ENCODE results near the gene ASXL1. TPM values are rescaled to one million over a fixed set of nuclear protein-coding genes. Genes with fewer than 3 reads are reported as not detected.

The ASXL1 gene
- total RNA-seq, 1 donor from 2014 or later = 136 TPM

DNA sequence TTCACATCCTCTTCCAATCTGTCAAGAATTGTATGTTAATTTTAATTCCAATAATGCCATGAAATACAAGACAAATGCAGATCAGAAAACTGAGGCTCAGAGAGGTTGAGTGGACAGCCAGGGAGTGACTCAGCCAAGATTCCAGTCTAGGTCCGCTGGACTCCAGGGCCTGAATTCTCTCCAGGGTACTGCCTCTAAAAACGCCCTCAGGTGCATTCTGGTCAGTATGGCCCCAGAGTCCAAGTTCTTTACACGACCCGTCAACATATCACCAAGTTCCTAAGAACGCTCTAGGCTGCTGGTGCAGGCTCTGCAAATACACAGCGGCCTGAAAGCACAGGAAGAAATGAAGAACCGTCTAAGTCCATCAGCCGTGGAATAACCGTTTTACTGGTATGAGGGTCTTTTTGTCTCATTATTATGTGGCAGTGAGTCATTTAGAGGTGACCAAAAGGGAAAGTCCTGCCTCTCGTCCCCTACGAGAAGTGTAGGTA is 709 bp upstream of the ASXL1 start:
- Mint-ChIP-seq H3K27ac (peak overlapping the region; percentile 100), H3K36me3 (ENCODE audit: low read depth) (peaks cover 21% of the 10 kb centered on the region), H3K9me3 (no peaks in the 10 kb centered on the region), H3K4me1 (ENCODE audit: low read depth) (peaks cover 62% of the 10 kb centered on the region), H3K27me3 (ENCODE audit: insufficient read depth) (no peaks in the 10 kb centered on the region), H3K4me3 (peak overlapping the region; percentile 96)
- intact Hi-C loops (cut with micrococcal nuclease) = loop anchor here (5.0 to 10.0 kb wide), 5 partner anchors 35 to 753 kb away; partner anchors contain the start of genes ID1 and PDRG1
- DNase-seq (ENCODE audit: low spot score) = no peak

DNA sequence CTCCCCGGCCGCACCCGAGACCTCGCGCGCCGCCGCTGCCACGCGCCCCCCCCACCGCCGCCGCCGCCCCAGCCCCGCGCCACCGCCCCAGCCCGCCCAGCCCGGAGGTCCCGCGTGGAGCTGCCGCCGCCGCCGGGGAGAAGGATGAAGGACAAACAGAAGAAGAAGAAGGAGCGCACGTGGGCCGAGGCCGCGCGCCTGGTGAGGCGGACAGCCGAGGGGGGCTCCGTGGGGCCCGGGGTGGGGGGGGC is 426 bp downstream of the ASXL1 start:
- H3K27me3 Mint-ChIP-seq (ENCODE audit: insufficient read depth) = no peaks in the 10 kb centered on the region
- no peak for DNase-seq (ENCODE audit: low spot score)
- H3K9me3 Mint-ChIP-seq = no peaks in the 10 kb centered on the region
- intact Hi-C loops (cut with micrococcal nuclease) = loop anchor here (1.0 to 10.0 kb wide), 13 partner anchors 8 to 754 kb away; partner anchors contain the start of genes ID1, PDRG1, PLAGL2 and POFUT1
- H3K27ac Mint-ChIP-seq = no peak overlapping the region
- H3K4me3 Mint-ChIP-seq = no peak overlapping the region
- H3K36me3 Mint-ChIP-seq (ENCODE audit: low read depth) = peaks cover 25% of the 10 kb centered on the region
- peaks cover 72% of the 10 kb centered on the region for H3K4me1 Mint-ChIP-seq (ENCODE audit: low read depth)

DNA sequence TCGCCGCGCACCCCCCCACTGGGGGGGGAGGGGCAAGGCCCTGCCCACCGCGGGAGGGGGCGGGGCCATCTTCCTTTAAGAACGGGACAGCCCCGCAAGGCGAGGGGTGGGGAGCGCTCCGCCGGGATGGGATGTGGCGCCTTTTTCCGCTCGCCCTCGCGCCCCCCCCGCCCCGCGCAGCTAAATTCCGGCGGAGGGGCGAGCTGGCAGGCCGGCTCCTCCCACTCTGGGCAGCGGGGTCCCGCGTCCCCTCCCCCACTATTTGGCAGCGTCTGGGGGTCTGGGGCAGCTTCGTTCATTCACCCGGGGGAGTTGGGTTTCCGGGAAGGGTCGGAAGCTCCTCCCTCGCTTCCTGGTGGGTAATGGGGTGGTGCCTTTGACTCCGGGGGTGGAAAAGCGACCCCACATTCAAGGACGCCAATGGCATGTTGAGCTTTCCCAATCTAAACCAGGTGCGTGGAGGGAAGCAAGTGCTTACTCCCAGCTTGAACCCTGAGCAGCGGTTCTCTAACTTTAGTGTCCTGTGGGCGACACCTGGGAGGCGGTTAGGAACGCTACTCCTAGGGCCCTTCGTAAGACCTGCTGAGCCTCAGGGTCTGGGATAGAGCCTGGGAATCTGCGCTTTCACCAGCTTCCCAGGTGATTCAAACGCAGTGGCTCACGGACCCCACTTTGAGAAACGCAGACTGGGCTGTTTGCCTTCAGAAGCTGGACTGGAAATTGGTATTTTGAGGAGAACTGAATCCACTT is 927 bp downstream of the ASXL1 start:
- peak overlapping the region; percentile 98 for H3K4me3 Mint-ChIP-seq
- H3K36me3 Mint-ChIP-seq (ENCODE audit: low read depth) = peaks cover 27% of the 10 kb centered on the region

DNA sequence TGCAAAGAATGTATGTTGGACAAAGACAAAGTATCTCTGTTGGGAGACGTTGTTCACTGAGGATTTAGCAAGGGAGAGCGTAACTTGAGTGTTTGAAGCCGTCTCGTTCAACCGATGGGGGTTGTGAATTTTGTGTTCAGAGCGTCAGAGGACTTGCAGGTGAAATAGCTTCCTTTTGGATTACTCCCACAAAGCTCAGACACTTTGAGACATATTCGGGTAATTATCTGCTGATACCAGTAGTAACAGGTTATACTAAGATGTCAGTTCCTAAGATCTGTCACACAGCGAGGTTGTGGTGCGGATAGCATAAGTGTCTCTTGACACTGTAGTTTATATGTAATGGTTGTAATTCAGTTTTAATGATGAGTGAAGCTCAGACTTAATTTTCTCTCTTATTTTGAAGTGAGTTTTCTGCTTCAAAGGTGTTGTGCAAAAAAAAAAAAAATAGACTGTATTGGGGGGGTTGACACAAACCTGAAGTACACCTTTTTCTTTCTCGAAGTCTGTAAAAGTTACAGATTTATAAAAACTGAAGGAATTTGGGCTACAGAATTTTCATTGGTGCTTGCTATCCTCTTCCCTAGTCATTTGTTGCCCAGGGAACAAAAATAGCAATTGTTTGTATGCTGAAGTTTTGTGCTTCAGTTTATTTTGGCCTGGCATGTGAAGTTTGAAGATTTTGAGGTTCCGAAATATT is 1.7 kb downstream of the ASXL1 start:
- no peaks in the 10 kb centered on the region for H3K27me3 Mint-ChIP-seq (ENCODE audit: insufficient read depth)
- H3K27ac Mint-ChIP-seq = peak overlapping the region; percentile 85
- intact Hi-C loops (cut with micrococcal nuclease) = loop anchor here (1.0 to 10.0 kb wide), 9 partner anchors 27 to 755 kb away; partner anchors contain the start of genes ID1 and PDRG1
- H3K4me1 Mint-ChIP-seq (ENCODE audit: low read depth) = peaks cover 70% of the 10 kb centered on the region
- H3K36me3 Mint-ChIP-seq (ENCODE audit: low read depth) = peaks cover 25% of the 10 kb centered on the region
- peak overlapping the region; percentile 98 for H3K4me3 Mint-ChIP-seq
- no peaks in the 10 kb centered on the region for H3K9me3 Mint-ChIP-seq
- DNase-seq (ENCODE audit: low spot score) = no peak

More for the DNA sequence above, 927 bp downstream of the ASXL1 start:
- no peaks in the 10 kb centered on the region for H3K9me3 Mint-ChIP-seq
- peaks cover 74% of the 10 kb centered on the region for H3K4me1 Mint-ChIP-seq (ENCODE audit: low read depth)
- intact Hi-C loops (cut with micrococcal nuclease) = loop anchor here (1.0 to 10.0 kb wide), 13 partner anchors 7 to 754 kb away; partner anchors contain the start of genes ID1, PDRG1, PLAGL2 and POFUT1
- peak; percentile 69 for DNase-seq (ENCODE audit: low spot score)
- H3K27me3 Mint-ChIP-seq (ENCODE audit: insufficient read depth) = no peaks in the 10 kb centered on the region
- peak overlapping the region; percentile 85 for H3K27ac Mint-ChIP-seq

DNA sequence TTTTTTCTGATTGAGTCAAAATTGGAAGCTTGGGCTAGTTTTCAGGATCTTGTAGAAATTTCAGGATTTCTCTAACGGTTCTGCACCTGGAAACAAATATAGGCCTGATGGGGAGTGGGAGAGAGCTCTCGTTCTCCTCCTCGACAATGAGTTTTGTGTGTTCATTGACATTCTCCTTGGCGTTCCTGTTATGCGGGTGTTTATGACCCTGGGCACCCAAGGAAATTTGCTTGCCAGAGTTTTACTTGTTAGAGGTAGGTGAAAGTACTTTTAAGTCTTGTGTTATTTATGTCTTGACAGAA is 2.2 kb downstream of the ASXL1 start:
- no peak for DNase-seq (ENCODE audit: low spot score)
- peak overlapping the region; percentile 98 for H3K4me3 Mint-ChIP-seq
- intact Hi-C loops (cut with micrococcal nuclease) = loop anchor here (1.0 kb wide), 1 partner anchor 125 kb away; no protein-coding TSS in a partner anchor
- H3K36me3 Mint-ChIP-seq (ENCODE audit: low read depth) = peaks cover 25% of the 10 kb centered on the region
- no peaks in the 10 kb centered on the region for H3K9me3 Mint-ChIP-seq
- H3K4me1 Mint-ChIP-seq (ENCODE audit: low read depth) = peaks cover 70% of the 10 kb centered on the region
- peak overlapping the region; percentile 85 for H3K27ac Mint-ChIP-seq
- no peaks in the 10 kb centered on the region for H3K27me3 Mint-ChIP-seq (ENCODE audit: insufficient read depth)

DNA sequence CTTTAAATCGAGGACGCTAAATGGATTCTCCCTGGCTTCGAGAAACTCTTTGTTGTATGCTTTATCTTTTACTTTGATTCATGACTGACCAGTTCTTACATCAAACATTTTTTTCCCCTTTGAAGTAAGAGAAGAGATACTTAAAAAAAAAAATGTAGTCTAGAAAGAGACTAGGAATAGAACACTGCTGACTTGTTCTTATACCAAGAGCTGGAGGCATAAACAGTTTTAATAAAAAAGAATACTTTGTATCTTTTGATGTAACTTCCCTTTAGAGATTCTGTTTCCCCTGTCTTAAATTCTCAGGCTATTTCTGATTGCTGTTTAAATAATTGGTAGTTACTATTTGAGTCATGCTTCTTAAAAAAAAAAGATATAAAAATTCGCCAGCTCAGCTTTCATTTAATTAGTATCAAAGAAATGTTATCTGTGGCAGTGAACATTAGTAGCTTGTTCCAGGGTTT is 4.8 kb downstream of the ASXL1 start:
- peaks cover 34% of the 10 kb centered on the region for H3K36me3 Mint-ChIP-seq (ENCODE audit: low read depth)
- peaks cover 76% of the 10 kb centered on the region for H3K4me1 Mint-ChIP-seq (ENCODE audit: low read depth)
- intact Hi-C loops (cut with micrococcal nuclease) = no loop called here
- H3K9me3 Mint-ChIP-seq = no peaks in the 10 kb centered on the region
- peak overlapping the region; percentile 1 for H3K27ac Mint-ChIP-seq
- no peaks in the 10 kb centered on the region for H3K27me3 Mint-ChIP-seq (ENCODE audit: insufficient read depth)
- DNase-seq (ENCODE audit: low spot score) = no peak
- peak overlapping the region; percentile 98 for H3K4me3 Mint-ChIP-seq

DNA sequence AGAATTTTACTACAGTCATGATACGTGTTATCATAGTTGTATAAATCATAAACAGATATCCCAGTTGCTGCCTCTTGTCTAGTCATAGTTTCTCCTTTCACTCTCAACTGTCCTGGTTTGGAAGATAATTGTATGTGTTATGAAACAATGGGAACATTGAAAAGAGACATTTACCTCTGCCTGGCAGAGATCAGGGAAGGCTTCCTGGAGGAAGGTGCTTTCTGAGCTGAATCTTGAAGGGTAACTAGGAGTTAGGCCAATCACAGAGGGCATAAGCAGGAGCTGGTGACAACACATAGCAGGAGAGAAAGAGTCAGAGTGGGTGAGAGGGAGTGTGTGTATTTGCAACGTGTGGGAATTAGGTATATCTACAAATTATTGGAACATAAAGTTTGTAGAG is 5.4 kb downstream of the ASXL1 start:
- peak overlapping the region; percentile 32 for H3K4me3 Mint-ChIP-seq
- peaks cover 35% of the 10 kb centered on the region for H3K36me3 Mint-ChIP-seq (ENCODE audit: low read depth)
- H3K9me3 Mint-ChIP-seq = no peaks in the 10 kb centered on the region
- no peak for DNase-seq (ENCODE audit: low spot score)
- H3K27me3 Mint-ChIP-seq (ENCODE audit: insufficient read depth) = no peaks in the 10 kb centered on the region
- peaks cover 82% of the 10 kb centered on the region for H3K4me1 Mint-ChIP-seq (ENCODE audit: low read depth)
- H3K27ac Mint-ChIP-seq = peak overlapping the region; percentile 62
- intact Hi-C loops (cut with micrococcal nuclease) = no loop called here

DNA sequence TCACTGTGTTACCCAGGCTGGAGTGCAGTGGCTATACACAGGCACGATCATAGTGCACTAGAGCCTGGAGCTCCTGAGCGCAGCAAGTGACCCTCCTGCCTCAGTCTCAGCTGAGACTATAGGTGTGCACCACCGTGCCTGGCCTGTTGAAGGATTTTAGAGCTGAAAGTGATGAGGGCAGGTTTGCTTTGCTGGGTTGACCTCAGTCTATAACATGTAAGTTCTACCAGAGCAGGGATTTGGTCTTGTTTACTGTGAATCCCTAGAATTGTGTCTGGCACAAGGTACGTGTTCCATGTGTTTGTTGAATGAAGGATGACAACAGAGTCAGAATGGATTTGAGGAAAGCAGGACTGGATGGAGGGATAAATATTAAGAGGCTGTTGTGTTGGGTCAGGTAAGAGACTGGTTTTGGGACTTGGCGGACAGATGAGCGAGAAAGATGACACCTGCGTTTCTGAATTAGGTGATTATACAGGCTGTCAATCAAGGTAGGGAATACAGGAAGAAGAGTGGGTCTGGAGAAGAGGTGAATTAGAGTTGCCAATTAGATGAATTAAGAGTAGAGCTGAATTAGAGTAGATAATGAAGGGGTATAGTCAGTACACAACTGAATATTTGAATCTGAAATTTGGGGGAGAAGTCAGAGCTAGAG is 6.5 kb downstream of the ASXL1 start:
- DNase-seq (ENCODE audit: low spot score) = no peak
- intact Hi-C loops (cut with micrococcal nuclease) = loop anchor here (5.0 kb wide), 1 partner anchor 32 kb away; no protein-coding TSS in a partner anchor
- H3K27ac Mint-ChIP-seq = peak overlapping the region; percentile 13
- H3K4me1 Mint-ChIP-seq (ENCODE audit: low read depth) = peaks cover 83% of the 10 kb centered on the region
- H3K9me3 Mint-ChIP-seq = no peaks in the 10 kb centered on the region
- H3K4me3 Mint-ChIP-seq = no peak overlapping the region
- no peaks in the 10 kb centered on the region for H3K27me3 Mint-ChIP-seq (ENCODE audit: insufficient read depth)
- peaks cover 35% of the 10 kb centered on the region for H3K36me3 Mint-ChIP-seq (ENCODE audit: low read depth)

DNA sequence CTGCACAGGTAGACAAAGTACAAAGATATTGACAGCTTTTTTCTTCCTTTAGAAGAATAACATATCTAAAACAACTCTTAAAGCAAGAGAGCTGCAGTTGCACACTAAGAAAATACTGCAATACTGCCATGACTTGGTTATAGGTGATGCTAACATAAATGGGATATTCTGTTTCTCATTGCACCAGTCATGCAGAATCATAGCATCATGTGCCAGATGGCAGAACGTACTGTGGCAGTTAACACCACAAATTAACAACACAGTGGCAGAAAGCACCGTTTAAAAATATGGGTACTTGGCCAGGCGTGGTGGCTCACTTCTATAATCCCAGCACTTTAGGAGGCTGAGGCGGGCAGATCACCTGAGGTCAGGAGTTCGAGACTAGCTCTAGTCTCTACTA is 7.4 kb downstream of the ASXL1 start:
- no peak overlapping the region for H3K4me3 Mint-ChIP-seq
- intact Hi-C loops (cut with micrococcal nuclease) = loop anchor here (5.0 kb wide), 1 partner anchor 33 kb away; no protein-coding TSS in a partner anchor
- H3K36me3 Mint-ChIP-seq (ENCODE audit: low read depth) = peaks cover 29% of the 10 kb centered on the region
- H3K4me1 Mint-ChIP-seq (ENCODE audit: low read depth) = peaks cover 74% of the 10 kb centered on the region
- no peak for DNase-seq (ENCODE audit: low spot score)
- no peak overlapping the region for H3K27ac Mint-ChIP-seq
- no peaks in the 10 kb centered on the region for H3K9me3 Mint-ChIP-seq
- H3K27me3 Mint-ChIP-seq (ENCODE audit: insufficient read depth) = no peaks in the 10 kb centered on the region

DNA sequence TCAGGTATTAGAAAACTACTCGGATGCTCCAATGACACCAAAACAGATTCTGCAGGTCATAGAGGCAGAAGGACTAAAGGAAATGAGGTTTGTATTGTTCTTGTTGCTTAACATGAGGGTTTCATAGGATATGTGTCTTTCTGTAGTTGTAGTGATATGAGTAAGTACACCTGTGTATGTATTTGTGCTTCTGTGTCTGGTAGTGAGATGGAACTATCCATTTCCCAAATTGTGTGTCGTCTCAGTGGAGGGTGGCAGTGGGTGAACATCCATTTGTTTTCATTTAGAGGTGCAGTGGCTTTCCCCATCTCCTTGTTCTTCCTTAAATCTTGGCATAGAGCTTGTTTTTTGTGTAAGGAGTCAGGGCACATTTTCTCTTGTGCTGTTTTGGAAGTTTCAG is 8.2 kb downstream of the ASXL1 start:
- Mint-ChIP-seq H3K27me3 (ENCODE audit: insufficient read depth) (no peaks in the 10 kb centered on the region), H3K36me3 (ENCODE audit: low read depth) (peaks cover 29% of the 10 kb centered on the region), H3K4me3 (peak overlapping the region; percentile 16), H3K4me1 (ENCODE audit: low read depth) (peaks cover 72% of the 10 kb centered on the region), H3K9me3 (no peaks in the 10 kb centered on the region), H3K27ac (peak overlapping the region; percentile 11)
- intact Hi-C loops (cut with micrococcal nuclease) = loop anchor here (1.0 to 5.0 kb wide), 3 partner anchors 8 to 34 kb away; partner anchors contain the start of gene ASXL1
- no peak for DNase-seq (ENCODE audit: low spot score)

DNA sequence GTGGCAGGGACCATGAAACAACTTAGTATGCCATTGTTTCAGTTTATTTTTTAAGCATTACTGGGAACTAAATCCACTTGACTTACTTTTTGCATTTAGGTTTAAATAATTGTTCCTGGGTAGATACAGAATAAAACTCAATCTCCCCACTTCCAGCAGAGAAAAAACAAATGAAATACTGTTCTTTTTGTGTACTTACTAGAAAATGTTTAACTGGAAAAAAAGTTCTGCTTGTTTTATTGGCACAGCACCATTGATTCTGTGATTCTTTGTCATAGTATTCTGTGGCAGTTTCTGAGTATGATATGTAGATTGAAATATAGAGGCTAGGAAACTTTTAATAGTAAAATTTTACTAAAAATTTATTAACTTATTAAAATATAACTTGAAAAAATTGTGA is 10.2 kb downstream of the ASXL1 start:
- Mint-ChIP-seq H3K9me3 (no peaks in the 10 kb centered on the region), H3K4me3 (no peak overlapping the region), H3K36me3 (ENCODE audit: low read depth) (peaks cover 27% of the 10 kb centered on the region), H3K27me3 (ENCODE audit: insufficient read depth) (no peaks in the 10 kb centered on the region), H3K27ac (no peak overlapping the region), H3K4me1 (ENCODE audit: low read depth) (peaks cover 54% of the 10 kb centered on the region)
- intact Hi-C loops (cut with micrococcal nuclease) = loop anchor here (5.0 kb wide), 1 partner anchor 36 kb away; no protein-coding TSS in a partner anchor
- DNase-seq (ENCODE audit: low spot score) = no peak

DNA sequence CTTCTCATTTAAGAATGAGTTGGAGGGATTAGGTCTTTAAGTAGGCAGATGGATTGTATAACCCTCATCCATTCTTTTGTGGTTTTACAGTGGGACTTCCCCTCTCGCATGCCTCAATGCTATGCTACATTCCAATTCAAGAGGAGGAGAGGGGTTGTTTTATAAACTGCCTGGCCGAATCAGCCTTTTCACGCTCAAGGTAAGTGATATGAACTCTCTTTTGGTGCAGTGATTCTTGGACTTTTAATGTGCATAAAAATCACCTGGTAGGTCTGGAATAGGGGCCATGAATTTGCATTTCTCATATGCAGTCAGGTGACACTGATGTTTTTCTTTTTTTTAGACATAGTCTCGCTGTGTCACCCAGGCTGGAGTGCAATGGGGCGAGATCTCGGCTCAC is 10.8 kb downstream of the ASXL1 start:
- Mint-ChIP-seq H3K27ac (peak overlapping the region; percentile 29), H3K4me1 (ENCODE audit: low read depth) (peaks cover 48% of the 10 kb centered on the region), H3K4me3 (peak overlapping the region; percentile 3), H3K27me3 (ENCODE audit: insufficient read depth) (no peaks in the 10 kb centered on the region), H3K9me3 (no peaks in the 10 kb centered on the region), H3K36me3 (ENCODE audit: low read depth) (peaks cover 23% of the 10 kb centered on the region)
- no peak for DNase-seq (ENCODE audit: low spot score)
- intact Hi-C loops (cut with micrococcal nuclease) = loop anchor here (5.0 kb wide), 1 partner anchor 37 kb away; no protein-coding TSS in a partner anchor

Data from activated T-helper 1 cell treated with anti-CD3 and anti-CD28 coated beads, Interleukin-12 subunit alpha, Interleukin-12 subunit beta, Interleukin-2, Interleukin-4 antibody, amounts not matched to agents 30 ng/mL and 10 ng/mL and 1 ng/mL, durations not matched to agents 14 hours and 24 hours and 36 hours (primary cell).